DMS53 treated with DMSO at 0.1 percent for 48 hours (cell line): ENCODE measurements around the gene CNPY2.
"Not testable (repeated sequence)": the region's sequence is repeated elsewhere in the genome, so short reads cannot be mapped to it uniquely, and the experiment has no call there.

Experiments
- DNase-seq: peaks from one replicate; lab custom pipeline; 2025; ENCODE audit not compliant: unreplicated experiment; lab: John Stamatoyannopoulos, UW

The CNPY2 gene

DNA sequence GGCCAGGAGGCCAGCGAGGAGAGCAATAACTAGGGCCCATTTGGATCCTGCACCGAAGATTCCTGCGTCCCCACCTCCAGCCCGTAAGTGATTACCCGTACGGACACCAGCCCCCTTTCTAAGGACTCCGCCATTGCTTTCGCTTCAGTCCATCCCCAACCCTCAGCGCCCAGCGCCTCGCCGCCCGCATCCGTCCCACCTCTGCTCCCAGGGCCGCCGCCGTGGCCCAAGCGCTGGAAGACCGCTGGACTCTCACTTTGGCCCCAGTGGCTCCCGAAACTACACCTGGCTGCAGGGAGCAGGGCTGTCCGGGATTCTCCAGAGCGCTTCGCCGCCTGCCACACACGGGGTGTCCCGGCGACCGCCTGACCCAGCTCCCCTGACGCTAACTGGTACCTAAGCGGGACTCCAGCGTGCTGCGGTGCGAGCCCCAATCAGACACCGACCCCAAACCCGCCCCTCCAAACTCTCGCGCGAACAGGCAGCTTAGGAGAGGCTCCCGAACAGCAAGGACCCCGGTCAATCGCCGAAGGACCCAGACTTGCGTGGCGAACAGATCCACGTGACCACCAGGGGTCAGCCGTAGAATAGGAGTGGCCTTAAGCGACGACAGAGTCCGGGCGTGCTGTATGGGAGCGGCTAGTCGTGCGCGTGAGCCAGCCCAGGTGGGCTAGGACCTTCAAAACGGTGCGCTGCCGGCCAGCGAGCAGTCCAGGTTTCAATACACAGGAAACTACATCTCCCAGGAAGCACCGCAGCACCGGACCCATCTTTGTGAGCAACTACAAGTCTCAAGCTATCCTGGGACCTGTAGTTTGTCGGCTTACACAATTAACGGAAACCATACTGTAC is at the start of gene CNPY2:
TSS of gene CNPY2 (minus strand) at position 367 of the 852 bp plus-strand sequence. CDS start 771 bp downstream, outside the sequence.
- peak; percentile 96 for DNase-seq

DNA sequence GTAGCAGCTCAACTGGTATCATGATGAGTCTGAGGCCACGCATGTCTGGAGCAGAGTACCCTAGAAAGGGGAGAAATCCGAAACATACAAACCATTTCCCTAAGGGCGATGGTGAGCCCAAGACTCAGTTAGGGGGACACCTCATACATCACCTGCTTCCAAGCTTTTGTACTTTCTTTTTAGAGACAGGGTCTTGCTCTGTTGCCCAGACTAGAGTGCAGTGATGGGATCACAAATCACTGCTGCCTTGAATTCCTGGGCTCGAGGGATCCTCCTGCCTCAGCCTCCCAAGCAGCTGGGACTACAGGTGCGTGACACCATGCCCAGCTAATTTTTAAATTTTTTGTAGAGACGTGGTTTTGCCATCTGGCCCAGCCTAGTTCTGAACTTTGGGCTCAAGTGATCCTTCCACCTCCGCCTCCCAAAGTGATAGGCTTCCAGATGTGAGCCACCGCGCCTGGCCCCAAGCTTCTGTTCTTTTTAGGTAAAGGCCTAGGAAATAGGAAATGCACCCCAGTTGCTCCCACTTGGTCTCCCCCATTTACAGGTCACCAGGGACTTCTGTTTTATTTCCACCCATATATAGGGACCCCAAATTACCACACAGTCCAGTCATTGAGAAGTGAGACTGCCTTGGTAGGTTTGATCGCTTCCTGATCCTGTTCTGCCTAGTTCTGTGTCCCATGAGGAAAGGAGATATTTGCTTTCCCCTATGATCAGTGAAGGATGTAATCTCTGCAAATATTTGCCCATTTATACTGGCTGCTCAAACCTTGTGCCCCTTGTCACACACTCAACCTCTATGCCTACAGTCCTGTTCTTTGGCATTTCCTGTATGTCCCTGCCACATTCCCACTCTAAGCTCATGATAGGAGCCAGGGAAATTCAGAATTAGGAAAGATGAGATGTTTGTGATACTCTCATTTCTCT is 46.6 kb upstream of the CNPY2 start, which contains the start of gene APOF:
TSS of gene APOF (minus strand) at position 728 of the 930 bp plus-strand sequence. CDS start at position 616, 112 bp downstream.
- peak; percentile 96 for DNase-seq

GRCh38 chr12:56361487-56362129 is 45.8 kb upstream of the CNPY2 start:
- DNase-seq = no peak

DNA sequence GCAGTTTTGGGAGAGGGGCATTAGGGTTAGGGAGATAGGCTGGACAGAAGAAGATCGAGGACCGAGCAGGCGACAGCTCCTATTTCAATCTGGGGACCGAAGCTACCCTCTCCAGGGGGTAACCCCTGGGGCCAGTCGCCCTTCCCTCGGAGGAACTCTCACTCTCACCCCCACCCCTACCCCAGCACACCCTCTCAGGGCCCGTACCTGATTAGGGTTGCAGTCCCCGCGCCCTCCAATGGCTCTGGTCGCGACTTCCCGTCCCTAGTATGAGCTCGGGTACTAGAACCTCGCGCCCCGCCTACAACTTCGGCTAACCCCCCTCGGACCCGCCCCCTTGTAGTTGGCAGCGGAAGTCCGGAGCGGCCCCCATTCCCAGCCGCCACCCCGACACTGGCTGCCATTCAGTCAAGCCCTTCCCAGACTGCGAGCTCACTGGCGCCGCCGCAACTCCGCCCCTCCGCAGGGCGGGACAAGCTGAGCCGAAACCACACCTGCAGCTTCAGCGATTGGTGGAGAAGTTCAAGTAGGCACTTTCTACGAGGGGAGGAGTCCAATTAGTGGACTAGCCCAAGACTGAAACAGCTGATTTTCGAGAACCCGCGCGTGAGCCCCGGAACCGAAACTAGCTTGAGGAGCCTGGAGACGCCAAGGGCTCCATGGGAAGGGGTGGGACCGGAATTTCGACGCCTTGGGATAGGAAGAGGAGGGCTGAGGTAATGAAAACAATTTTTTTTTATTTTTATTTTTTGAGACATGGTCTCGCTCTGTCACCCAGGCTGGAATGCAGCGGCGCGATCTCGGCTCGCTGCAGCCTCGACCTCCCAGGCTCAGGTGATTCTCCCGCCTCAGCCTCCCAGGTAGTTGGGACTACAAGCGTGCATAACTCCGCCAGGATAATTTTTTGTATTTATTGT is 44.3 kb upstream of the CNPY2 start, which contains the start of gene STAT2:
TSS of gene STAT2 (minus strand) at position 257 of the 917 bp plus-strand sequence. CDS start 3,536 bp downstream, outside the sequence.
- DNase-seq = peak; percentile 98

DNA sequence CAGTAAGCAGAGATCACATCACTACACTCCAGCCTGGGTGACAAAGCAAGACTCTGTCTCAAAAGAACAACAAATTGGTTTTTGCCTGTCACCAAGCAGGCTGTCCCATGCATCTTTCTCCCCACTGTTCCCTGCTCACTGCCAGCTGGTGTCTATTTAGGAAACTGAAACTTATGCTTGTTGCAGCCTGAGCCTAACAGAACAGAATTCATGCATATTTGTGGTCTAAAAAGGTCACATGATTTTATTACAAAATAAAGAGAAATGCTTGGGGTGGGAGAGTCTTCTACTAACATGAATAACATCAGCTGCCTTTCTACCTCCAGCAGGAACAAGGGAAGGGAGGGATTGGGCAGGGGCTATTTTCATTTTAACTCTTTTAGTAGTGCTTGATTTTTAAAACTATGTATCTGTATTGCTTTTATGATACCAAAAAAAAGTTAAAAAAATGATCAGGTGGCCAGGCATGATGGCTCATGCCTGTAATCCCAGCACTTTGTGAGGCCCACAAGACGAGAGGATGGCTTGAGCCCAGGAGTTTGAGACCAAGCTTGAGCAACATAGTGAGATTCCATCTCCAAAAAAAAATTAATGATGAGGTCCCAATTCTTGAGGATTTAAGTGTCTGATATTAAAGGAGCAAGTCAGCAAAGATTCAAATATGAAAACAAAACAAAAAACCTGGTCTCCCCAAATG is 43.2 kb upstream of the CNPY2 start:
- DNase-seq = no peak

DNA sequence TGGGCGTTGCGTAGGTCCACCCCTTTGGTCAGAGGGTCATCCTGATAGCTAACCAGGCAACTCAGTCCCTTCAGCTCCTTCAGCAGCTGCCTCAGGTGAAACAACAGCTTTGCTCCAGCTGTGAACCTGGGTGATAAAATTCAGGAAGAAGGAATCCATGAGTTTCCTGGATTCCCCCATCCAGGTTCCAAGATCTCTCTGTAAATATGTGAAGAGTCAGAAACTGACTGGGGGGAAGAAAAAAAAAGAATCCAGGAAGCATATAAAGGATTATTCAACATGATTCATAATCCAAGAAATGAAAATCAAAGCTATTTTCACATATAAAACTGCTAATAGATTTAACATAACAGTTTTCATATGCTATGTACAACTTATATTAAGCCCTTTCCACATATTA is 35.5 kb upstream of the CNPY2 start:
- no peak for DNase-seq

- DNase-seq = no peak
These were observed 34.9 kb upstream of the CNPY2 start for GRCh38 chr12:56350662-56351061.

DNA sequence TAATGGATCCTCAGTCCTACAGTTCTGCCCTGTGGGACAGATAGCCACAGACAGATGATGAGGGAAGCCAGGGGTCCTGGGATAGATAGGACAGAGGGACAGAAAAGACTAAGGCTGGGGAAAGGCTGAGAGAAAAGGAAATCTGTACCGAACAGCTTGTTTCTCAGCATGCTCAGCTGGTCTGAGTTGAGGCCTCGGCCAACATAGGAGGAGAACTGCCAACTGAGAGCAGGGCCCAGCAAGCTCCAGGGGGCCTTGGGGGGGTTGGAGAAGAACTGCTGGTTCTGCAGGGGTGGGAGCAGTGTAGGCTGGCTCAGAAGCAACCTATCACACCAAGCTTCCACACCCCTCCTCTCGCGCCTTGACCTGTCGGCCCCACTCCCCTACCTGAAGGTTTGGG is 33.0 kb upstream of the CNPY2 start:
- no peak for DNase-seq

- not testable (repeated sequence) for DNase-seq
These were observed 31.5 kb upstream of the CNPY2 start for GRCh38 chr12:56347255-56347654.

DNA sequence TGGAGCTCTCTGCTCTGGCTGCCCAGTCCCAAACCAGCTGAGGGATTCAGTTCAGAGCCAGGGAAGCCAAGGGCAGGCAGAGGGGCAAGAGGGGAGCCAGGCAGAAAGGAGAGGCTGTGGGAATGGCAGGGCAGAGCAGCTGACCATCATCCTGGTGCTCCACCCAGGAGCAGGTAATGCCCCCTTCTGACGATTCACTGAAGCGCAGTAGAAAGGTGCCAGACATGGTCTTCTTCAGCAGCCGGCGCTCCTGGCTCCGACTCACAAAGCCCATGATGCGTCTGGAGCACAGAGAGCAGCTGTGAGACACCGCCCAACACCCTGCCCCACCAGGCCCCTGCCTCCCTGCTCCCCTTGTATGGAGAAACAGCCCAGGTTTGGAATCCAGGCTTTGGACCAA is 30.9 kb upstream of the CNPY2 start:
- no peak for DNase-seq

DNA sequence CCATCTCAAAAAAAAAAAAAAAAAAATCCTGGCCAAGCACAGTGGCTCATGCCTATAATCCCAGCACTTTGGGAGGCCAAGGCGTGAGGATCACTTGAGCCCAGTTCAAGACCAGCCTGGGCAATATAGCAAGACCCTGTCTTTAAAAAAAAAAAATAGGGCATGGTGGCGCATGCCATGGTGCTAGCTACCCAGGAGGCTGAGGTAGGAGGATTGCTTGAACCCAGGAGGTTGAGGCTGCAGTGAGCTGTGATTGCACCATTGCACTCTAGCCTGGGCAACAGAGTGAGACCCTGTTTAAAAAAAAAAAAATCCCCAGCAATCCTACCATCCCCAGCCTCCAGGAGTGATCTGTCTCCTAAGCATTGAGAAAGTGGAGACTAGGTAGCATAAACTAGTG is 26.5 kb upstream of the CNPY2 start:
- DNase-seq = not testable (repeated sequence)

GRCh38 chr12:56341616-56342015 is 25.8 kb upstream of the CNPY2 start:
- no peak for DNase-seq

DNA sequence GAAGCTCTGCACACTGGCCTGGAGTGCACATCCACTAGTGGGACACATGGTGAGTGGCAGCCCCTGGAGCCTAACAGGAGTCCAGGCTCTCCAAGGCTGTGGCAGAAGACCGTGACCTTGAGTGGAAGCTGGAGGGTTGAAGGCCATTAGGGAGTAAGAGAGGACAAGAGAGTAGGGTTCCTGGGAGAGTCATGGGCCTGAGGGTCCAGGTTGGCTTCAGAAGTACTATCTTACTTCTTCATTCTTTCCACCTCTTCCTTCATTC is 23.3 kb upstream of the CNPY2 start:
- no peak for DNase-seq

GRCh38 chr12:56338308-56339157 is 22.7 kb upstream of the CNPY2 start, which contains the start of gene IL23A:
Gene IL23A, plus strand, starts transcription at chr12:56338884. Its CDS starts 161 bp downstream, at chr12:56339045.
- no peak for DNase-seq

DNA sequence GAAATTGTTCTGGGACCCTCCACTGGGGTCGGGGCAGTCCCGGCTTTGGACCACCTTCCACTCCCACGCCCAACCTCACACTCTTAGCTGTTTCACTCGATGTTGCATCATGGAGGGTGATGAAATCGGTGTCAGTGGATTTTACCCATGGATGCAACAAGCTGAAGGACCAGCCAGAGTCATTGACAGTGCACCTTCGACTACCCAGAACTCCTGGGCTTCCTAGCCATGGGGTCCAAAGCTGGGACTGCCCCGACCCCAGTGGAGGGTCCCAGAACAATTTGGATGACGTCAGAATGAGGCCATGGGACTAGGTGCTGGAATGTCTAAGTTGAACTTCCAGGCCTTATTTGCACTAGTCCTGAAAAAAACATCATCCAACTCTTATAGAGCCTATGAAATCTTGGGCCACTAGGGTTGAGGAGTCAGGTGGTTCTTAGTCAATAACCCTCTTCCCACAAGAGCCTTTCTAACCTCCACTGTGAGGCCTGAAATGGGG is 22.0 kb upstream of the CNPY2 start:
- no peak for DNase-seq

GRCh38 chr12:56336361-56337167 is 20.8 kb upstream of the CNPY2 start:
- no peak for DNase-seq

DNA sequence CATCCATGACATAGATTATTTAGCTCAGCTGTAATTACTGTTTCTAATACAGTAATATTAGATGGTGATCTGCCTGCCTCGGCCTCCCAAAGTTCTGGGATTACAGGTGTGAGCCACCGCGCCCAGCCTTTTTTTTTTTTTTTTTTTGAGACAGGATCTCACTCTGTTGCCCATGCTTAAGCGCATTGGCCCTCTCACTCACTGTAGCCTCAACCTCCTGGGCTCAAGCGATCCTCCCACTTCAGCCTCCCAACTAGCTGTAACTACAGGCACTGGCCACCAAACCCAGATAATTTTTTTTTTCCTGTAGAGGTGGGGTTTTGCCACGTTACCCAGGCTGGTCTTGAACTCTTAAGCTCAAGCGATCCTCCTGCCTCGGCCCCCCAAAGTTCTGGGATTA is 19.7 kb upstream of the CNPY2 start:
- DNase-seq = not testable (repeated sequence)

- DNase-seq = no peak
These were observed 18.7 kb upstream of the CNPY2 start for GRCh38 chr12:56334490-56334793.
